Measurements from ENCODE around the gene DVL1. TPM values are rescaled to one million over a fixed set of nuclear protein-coding genes. Genes with fewer than 3 reads are reported as not detected.

The DVL1 gene
- total RNA-seq, 6 donors from 2014 or later = 71.8 to 205 (median 90.6) TPM

DNA sequence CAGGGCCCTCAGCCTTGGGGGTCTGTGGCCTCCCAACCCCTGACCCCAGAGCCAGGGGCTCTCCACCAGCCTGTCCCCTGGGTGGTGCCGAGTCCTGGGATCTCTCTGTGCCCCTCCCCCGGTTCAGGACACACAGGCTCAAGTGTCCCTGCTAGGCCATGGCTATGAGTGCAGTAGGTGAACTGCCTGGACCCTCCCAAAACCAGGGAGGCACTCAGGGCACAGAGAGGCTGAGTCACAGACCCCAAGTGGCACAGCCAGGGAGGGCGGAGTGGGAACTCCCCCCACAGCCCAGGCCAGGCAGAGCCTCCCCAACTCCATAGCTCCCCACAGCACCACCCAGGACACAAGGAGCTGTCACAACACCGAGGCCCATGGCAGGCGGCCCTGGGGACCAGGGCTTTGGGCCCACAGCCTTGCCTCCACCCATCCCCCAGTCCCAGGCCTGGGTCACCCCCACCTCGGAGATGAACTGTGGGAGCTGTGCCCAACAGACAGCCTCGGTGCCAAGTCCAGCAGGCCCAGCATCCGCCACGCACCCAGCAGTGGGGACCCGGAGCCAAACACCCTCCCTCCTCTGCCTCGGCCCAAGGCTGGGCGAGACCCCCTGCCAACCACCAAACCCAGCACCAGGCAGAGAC, 3.2 kb downstream of the DVL1 start:
- H3K9me3 ChIP-seq = no peaks in the 10 kb centered on the region
- peaks cover 33 to 53% (median 45%) of the 10 kb centered on the region in 4 donors for H3K4me1 ChIP-seq
- DNase-seq = peak in 1 of 2 donors; percentile 65
- no peak for ATAC-seq (ENCODE audit: low FRiP score in 2 of 2)
- H3K27me3 ChIP-seq = no peaks in the 10 kb centered on the region
- H3K4me3 ChIP-seq = no peak overlapping the region
- TF ChIP-seq POLR2AphosphoS5 (IDR thresholded peaks at IDR 0.05) (no peak), CTCF (IDR thresholded peaks at IDR 0.05) (no peak), POLR2A (IDR thresholded peaks at IDR 0.05) (no peak), EP300 (IDR thresholded peaks at IDR 0.05) (no peak)
- H3K27ac ChIP-seq = peak overlapping the region; percentile 40 to 89 (median 72)
- H3K36me3 ChIP-seq = peaks cover 0 to 10% (median 2%) of the 10 kb centered on the region in 4 donors
- WGBS, 2 donors = 65 to 67% methylated on average over 3 to 9 of the region's 12 CpGs

GRCh38 chr1:1345384-1345783, 3.8 kb downstream of the DVL1 start:
- TF ChIP-seq EP300 (IDR thresholded peaks at IDR 0.05) (no peak), POLR2A (IDR thresholded peaks at IDR 0.05) (no peak), CTCF (IDR thresholded peaks at IDR 0.05) (no peak), POLR2AphosphoS5 (IDR thresholded peaks at IDR 0.05) (no peak)
- ATAC-seq (ENCODE audit: low FRiP score in 2 of 2) = peak in 1 of 2 donors; percentile 8
- no peaks in the 10 kb centered on the region for H3K27me3 ChIP-seq
- peak; percentile 47 to 83 for DNase-seq
- peak overlapping the region; percentile 40 to 89 (median 72) for H3K27ac ChIP-seq
- H3K36me3 ChIP-seq = peaks cover 0 to 16% (median 6%) of the 10 kb centered on the region in 4 donors
- no peaks in the 10 kb centered on the region for H3K9me3 ChIP-seq
- peak overlapping the region in 1 of 4 donors; percentile 7 for H3K4me3 ChIP-seq
- 70 to 75% methylated on average over 2 to 15 of the region's 16 CpGs for WGBS, 2 donors
- peaks cover 33 to 53% (median 45%) of the 10 kb centered on the region in 4 donors for H3K4me1 ChIP-seq

DNA sequence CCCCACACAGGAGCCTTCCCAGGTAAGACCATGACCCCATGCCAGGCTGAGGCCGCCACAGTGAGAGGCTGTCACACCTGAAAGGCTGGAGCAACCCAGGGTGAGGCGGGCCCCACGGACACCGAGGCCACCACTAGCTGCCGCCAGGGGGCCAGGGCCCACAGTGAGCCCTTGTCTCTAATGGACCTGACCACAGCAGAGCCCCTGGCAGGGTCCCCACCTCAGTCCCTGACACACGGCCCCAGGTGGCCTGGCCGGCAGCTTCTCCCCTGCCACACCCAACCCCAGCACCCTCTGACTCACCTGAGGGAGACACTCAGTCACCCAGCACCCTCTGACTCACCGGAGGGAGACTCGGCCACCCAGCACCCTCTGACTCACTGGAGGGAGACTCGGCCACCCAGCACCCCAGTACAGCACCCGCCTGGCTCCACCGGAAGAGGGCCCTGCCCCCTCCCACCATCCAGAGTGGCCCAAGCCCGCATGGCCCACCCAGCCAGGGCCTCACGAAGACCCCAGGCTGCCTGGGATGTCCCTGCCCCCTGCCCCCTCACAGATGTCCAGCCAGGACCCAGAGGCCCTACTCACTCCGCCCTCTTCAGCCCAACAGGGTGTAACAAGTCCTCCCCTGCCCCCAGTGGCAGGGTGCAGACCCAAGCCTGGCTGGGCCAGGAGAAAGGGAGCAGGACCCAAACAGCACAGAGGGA, 4.4 kb downstream of the DVL1 start:
- Histone ChIP-seq H3K4me3 (peak overlapping the region in 1 of 4 donors; percentile 7), H3K4me1 (peaks cover 33 to 53% (median 45%) of the 10 kb centered on the region in 4 donors), H3K36me3 (peaks cover 0 to 22% (median 12%) of the 10 kb centered on the region in 4 donors), H3K27me3 (no peaks in the 10 kb centered on the region), H3K9me3 (no peaks in the 10 kb centered on the region), H3K27ac (peak overlapping the region; percentile 40 to 89 (median 72))
- DNase-seq (peak; percentile 53 to 86), ATAC-seq (ENCODE audit: low FRiP score in 2 of 2) (peak; percentile 4 to 37)
- TF ChIP-seq EP300 (IDR thresholded peaks at IDR 0.05) = no peak
- TF ChIP-seq POLR2A (IDR thresholded peaks at IDR 0.05) = no peak
- peak in 3 of 6 experiments; percentile 35 to 57 (median 40) for TF ChIP-seq CTCF (IDR thresholded peaks at IDR 0.05)
- no peak for TF ChIP-seq POLR2AphosphoS5 (IDR thresholded peaks at IDR 0.05)
- 40 to 71% methylated on average over 1 to 13 of the region's 15 CpGs for whole genome bisulfite sequencing, 2 donors

- Histone ChIP-seq H3K9me3 (no peaks in the 10 kb centered on the region), H3K27me3 (no peaks in the 10 kb centered on the region), H3K27ac (peak overlapping the region in 1 of 4 donors; percentile 49), H3K36me3 (peaks cover 3 to 31% (median 21%) of the 10 kb centered on the region in 4 donors), H3K4me1 (peaks cover 33 to 53% (median 45%) of the 10 kb centered on the region in 4 donors), H3K4me3 (no peak overlapping the region)
- TF ChIP-seq EP300 (IDR thresholded peaks at IDR 0.05) (no peak), POLR2A (IDR thresholded peaks at IDR 0.05) (no peak), CTCF (IDR thresholded peaks at IDR 0.05) (no peak), POLR2AphosphoS5 (IDR thresholded peaks at IDR 0.05) (no peak)
- DNase-seq (peak in 1 of 2 donors; percentile 78), ATAC-seq (ENCODE audit: low FRiP score in 2 of 2) (no peak)
- WGBS, 2 donors = 88 to 93% methylated on average over 18 to 24 of the region's 24 CpGs
Observed at GRCh38 chr1:1343811-1344421, 5.3 kb downstream of the DVL1 start.

Measured in upper lobe of left lung (tissue), 6 donors.